NCI-H2081 treated with DMSO at 0.1 percent for 48 hours (cell line): ENCODE data around the gene ZNF660.
"Not testable (repeated sequence)": the region's sequence is repeated elsewhere in the genome, so short reads cannot be mapped to it uniquely, and the experiment has no call there.

Source experiments
- DNase-seq: peaks from one replicate; lab custom pipeline; 2025; lab: John Stamatoyannopoulos, UW

ZNF660 gene

DNA sequence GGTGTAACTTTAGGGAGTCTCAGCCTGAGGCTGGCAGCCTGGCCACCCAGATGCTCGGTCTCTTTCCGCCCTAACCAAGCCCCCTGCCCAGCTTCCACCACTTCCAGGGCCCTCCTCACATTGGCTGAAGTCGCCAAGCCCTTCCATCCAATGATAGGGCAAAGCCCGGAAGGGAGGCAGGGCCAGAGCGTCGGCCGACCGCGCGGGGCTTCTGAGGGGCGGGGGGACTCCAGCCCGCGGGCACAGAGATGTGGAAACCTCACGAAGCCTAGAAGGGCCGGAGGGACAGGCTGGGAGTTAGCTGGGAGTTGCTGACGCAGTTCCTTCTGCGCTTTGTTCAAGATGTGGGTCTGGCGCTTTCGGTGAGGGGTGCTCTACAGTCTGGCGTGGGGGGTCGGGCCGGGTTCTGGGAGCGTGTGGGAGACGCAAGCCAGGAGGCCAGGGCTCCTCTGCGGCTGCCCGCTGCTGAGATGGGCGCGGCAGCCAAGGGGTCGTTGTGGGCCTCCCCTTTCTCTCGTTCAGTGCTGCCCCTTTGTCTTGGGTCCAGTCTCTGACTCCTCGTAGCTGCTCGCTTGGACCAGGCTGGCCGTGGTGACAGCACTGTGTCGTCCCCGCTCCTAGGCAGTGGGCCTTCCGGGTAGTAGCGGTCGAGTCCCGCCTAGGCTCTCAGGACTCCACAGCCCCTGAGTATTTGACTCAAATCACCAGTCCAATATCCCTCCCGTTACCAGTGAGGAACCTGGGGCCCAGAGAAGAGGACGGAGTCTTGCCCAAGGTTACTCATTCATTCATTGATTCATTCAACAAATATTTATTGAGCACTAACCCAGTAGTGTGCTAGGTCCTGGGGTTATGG, at the start of gene ZNF660:
Gene ZNF660, plus strand, starts transcription at position 319 of the 856 bp plus-strand sequence. CDS start 9,230 bp downstream, outside the sequence.
- DNase-seq, result peak; percentile 29

DNA sequence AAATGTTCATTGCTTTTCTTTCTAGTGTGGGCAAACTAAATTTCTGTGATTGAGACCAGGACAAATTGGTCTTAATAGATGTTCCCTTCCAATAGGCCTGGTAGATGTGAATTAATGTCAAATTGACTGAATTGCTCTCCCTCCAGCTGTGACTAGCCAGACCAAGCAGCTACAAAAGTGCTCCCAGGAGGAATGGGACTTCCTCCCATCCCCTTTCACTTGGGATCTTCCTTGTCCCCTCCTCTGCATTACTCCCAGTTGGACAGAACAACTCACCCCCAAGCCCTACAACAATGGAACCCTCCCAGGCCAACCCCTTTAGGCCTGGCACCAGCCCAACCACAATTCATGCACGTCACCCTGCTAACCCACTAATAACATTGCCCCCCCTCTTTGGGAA, 49.4 kb upstream of the ZNF660 start:
- DNase-seq, result no peak

DNA sequence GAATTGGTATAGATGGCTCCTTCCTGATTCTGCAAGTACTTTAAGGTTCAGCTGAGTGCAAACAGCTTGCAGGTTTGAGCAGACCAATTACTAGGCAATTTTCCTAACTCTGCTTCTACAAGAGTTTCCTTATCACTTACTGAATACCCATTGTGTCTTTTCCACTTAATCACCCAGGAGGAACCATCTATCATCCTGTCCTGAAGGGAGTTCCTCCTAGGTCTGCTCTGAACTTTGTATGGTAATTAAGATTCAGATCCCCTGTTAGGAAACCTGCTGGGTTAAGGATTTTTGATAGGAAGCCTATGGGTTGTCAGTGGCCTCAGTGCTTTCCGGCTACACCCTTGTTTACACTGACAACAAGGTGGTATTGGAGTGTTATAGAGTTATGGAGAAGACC, 40.0 kb upstream of the ZNF660 start:
- not testable (repeated sequence) for DNase-seq

DNA sequence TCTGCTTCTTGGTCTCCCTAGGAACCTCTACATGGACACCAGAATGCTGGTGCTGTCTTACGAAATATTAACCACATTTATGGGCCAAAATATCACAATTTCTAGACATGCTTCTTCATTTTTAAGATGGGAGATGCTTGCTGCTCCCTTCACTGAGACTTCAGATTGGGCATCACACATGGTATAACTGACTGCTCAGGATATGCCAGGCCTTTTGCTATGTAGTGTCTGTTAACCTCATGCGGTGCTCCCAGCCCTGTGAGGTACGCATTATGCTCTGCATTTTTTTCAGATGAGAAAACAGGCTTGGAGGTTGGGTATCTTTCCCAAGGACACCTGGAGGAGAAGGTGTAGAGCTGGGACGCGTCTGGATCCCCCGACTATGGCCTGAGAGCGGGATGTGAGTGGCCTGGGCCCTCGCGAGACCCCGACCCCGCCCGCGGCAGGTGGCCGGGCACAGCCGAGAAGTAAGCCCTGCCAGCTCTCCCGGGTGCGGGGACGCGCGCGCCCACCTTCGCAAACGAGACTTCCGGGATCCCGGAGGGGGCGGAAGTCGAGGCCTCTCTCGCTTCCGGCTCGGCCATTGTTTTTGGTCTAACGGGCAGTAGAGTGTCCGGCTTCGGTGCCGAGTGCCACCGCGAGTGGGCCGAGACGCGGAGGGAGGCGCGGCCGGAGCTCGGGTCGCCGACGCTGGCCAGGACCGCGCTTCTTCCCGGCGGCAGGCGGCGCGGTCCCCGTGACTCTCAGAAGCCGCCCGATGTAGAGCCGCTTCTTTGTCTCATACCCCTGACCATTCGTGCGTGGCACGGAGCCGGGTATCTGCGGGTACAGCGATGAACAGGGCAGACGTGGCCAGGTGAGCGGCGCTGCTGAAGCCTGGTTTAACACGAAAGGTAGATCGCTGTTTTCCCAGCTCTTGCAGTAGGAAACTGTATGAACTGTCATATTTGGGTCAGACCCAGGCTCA, 29.9 kb upstream of the ZNF660 start, which contains the start of gene ZKSCAN7:
Gene ZKSCAN7, plus strand, starts transcription at position 568 of the 967 bp plus-strand sequence. CDS start 1,855 bp downstream, outside the sequence.
- DNase-seq, result no peak

DNA sequence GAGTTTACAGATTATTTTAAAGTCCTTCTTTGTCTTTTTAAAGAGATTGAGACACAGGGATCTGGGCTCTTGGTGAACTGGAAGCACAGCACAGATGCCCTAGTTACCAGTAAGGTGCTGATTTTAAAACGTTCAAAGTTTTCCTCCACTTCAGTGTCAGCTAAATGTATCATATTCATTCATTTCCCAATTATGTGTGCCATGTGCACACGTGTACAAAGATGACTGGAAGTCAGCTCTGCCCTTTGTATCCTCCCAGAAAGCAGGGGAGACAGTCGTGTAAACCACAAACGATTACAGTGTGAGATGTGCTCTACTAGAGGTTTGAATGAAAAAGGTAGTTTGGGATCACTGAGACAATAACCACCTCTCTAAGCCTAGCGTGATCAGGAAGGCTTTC, 29.0 kb upstream of the ZNF660 start:
- DNase-seq, result no peak

DNA sequence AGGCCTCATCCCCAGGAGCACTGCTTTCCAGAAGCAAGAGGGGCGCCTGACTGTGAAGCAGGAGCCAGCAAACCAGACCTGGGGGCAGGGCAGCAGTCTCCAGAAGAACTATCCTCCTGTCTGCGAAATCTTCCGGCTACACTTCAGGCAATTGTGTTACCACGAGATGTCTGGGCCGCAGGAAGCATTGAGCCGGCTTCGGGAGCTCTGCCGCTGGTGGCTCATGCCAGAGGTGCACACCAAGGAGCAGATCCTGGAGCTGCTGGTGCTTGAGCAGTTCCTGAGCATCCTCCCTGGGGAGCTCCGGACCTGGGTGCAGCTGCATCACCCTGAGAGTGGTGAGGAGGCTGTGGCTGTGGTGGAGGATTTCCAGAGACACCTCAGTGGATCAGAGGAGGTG, 27.7 kb upstream of the ZNF660 start:
- no peak for DNase-seq

DNA sequence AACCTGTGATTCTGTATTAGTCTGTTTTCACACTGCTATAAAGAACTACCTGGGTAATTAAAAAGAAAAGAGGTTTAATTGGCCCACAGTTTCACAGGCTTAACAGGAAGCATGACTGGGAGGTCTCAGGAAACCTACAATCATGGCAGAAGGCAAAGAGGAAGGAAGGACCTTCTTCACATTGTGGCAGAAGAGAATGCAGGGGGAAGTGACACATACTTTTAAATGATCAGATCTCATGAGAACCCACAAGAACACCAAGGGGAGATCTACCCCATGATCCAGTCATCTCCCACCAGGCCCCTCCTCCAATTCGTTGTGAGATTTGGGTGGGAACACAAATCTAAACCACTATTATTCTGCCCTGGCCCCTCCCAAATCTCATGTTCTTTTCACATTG, 23.7 kb upstream of the ZNF660 start:
- no peak for DNase-seq

DNA sequence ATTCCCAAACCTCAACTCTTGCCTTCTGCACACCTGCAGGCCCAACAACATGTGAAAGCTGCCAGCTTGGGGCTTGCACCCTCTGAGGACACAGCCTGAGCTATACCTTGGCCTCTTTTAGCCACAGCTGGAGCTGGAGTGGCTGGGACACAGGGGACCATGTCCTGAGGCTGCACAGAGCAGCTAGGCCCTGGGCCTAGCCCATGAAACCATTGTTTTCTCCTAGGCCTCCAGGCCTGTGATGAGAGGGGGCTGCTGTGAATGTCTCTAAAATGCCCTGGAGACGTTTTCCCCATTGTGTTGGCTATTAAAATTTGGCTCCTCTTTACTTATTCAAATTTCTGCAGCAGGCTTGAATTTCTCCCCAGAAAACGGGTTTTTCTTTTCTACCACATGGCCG, 22.6 kb upstream of the ZNF660 start:
- DNase-seq, result no peak

DNA sequence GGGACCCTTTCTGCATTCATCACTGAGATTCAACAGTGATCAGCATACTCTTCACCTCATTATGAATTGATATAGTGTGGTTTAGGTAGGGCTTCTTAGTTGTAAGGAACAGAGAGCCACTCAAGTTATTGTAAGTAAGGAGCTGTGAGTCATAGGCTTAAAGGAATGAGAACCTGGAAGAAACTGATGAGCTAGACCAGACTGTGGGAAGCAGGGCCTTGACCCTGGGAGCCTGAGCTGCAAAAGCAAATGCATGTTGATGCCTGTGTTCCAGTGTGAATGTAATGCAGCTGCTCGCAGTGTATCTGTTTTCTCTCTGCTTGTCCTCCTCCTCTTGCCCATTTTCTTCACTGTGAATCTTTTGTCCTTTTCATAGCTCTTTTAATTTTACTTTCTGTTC, 16.2 kb upstream of the ZNF660 start:
- no peak for DNase-seq

DNA sequence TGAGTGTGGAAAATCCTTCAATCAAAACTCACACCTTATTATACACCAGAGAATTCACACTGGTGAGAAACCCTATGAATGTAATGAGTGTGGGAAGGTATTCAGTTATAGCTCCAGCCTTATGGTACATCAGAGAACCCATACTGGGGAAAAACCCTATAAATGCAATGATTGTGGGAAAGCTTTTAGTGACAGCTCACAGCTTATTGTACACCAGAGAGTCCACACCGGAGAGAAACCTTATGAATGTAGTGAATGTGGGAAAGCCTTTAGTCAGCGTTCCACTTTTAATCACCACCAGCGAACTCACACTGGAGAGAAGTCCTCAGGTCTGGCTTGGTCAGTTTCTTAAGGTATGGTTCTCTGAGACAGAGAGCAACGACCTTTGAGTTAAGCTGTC, 13.7 kb upstream of the ZNF660 start:
- DNase-seq, result no peak

DNA sequence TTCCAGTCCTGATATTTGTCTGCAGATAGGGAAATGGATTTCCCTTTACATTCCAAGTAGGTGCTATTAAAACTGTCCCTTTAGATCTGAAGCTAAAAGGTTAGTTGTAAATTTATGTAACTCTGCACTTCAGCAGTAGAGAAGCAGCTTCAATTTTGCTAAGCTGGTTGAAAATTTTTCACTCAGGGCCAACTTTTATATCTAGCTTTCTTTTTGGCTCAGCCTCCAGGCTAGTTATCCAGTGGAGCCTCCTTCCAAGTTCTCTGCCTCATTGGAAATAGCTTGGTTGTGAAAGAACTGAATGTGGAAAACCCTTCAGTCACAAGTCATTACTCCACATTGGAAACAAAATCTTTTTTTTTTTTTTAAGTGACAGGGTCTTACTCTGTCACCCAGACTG, 8.2 kb upstream of the ZNF660 start:
- DNase-seq, result no peak

DNA sequence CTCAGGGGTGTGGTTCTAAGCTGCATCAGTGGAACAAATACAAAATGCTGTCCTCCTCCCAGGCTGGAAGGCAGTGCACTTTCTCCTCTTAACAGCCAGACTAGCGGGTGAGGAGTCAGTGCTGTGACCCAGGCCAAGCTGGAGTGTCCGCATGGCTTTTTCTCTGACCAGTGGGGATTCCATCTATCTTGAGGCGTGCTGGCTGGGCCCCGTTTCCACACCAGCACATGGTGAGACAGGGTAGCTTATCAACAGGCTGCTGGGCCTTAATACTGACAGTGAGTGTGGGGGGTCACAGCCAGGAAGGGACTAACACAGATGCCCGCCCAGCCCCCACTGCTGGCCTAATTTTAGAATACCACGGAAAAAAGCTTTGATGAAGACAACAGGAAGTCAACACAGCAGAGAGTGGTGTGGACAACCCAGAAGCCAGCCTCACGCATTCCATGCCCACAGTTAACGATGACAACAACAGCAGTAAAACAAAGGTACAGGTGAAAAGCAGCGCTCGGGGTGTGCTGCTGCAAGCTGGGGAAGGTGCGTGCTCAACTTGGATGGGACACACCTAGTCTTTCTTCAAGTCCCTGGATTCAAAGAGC, 7.3 kb upstream of the ZNF660 start:
- DNase-seq, result not testable (repeated sequence)

DNA sequence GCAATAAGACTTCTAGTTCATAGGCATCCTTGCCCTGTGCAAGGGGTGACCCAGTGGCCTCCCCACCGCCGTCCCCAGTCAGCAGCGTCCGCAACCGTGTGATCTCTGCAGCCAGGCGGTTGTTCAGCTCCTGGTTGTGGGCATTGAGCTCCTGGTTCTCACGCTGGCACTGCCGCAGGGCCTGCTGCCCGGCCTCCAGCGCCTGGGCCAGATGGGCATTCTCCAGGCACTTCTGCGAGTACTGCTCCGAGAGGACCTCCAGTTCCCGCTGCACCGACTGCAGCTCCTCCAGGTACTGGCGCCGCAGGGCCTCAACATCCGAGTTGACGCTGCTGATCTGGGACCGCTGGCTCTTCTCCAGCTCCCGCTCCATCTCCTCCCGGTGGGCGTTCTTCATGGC, 6.4 kb upstream of the ZNF660 start:
- not testable (repeated sequence) for DNase-seq

DNA sequence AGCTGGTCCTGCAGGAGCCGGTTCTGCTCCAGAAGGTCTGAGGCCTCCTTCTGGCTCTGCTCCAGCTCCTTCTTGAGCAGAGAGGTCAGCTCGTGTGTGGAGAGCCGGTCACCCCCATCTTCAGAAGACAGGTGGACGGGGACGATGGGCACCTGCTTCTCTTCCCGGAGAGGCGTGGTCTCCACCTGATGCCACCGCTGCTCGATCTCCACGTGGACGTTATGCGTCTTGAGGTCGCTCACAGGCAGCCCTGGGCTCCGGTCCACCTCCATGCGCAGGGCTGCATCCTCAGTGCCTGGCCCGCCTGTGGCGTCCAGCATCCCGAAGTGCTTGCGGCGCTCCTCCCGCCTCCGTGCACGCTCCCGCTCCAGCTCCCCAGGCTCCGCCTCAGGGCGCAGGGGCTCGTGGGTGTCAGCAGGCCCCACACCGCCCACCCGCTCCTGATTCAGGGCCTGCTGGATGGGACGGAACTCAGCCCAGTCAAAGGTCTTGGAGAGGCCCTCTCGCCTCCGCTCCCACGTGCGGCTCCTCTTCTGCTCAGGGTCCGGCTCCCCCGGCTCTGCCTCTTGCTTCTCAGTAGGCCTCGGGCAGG, 5.7 kb upstream of the ZNF660 start:
- not testable (repeated sequence) for DNase-seq

DNA sequence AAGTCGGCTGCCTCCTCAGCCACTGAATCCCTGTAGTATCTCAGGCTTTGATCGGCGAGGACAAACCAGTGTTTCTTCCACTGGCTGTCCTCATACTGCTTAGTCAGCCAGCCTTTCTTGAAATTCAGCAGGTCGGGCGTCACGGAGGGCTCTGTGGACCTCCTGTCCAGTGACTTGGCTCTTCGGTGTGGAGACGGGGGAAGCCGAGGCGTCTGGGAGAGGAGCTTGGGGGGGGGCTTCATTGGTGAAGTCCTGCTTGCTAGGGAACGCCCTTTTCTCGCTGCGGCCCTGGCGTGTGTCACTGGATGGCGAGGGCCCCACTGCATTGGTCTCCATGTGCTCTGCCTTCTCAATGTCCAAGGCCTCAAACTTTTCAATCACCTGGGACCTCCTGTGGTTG, 5.0 kb upstream of the ZNF660 start:
- DNase-seq, result not testable (repeated sequence)

DNA sequence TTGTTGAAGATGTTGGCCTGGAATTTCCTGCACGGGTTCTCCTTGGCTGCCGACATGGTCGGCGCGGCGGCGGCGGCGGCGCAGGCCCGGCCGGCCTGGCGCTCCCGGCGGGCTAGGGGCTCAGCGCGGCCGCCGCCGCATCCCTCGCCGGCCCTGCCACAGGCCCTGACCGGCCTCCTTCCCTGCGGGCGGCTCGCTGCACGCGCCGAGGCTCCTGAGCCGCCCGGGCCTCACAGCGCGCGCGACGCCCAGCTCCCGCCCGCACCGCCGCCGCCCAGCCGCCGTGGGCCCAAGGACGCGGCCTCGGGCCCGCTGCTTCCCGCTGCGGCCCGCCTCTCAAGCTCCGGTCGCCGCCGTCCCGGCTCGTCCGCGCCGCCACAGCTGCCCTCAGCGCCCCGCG, 3.8 kb upstream of the ZNF660 start:
- DNase-seq, result not testable (repeated sequence)

DNA sequence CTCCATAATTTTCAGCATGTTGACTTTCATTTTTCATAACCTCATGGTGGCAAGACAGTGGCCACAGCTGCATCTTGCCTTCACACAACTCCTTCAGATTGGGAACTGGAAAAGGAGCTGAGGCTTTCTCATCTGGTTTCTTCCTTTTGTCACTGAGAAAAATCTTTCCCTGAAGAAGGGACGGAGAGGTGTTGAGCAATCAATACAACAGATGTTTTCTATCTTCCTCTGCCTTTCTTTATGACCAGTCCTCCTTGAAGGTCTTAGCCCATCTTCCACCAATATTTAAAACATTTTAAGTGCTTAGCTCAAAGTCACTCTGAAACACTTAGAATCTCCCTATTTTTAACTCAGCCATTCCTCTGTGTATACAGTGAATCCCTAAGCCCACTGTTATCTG, 11.9 kb downstream of the ZNF660 start:
- no peak for DNase-seq

DNA sequence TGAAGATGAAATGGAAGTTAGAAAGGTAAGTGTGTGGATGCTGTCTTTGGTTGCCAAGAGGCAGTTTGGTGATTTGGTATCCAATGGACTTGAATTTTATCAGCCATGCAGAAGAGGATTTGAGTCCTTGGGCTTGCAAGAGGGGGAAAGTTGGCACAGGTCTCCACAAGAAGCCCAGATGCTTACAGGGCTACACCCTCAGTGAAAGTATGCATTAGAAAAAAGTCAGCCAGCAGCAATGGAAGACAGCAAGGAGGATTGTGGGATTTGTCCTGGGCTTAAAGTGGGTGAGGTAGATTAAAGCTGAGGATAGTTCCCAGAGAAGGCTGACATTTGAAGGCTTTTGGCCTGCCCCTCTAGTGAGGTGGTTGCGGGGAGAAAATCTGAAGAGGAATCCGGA, 17.0 kb downstream of the ZNF660 start:
- DNase-seq, result no peak

DNA sequence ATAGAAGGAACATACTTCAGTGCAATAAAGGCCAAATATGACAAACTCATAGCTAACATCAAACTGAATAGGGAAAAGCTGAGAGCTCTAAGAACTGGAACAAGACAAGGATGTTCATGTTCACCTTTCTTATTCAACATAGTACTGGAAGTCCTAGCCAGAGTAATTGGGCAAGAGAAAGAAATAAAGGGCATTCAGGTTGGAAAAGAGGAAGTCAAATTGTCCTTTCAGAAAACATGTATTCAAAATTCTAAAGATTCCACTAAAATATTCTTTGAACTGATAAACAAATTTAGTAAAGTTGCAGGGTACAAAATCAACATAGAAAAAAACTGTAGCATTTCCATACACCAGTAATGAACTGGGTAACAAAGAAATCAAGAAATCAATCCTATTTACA, 27.9 kb downstream of the ZNF660 start:
- DNase-seq, result no peak

DNA sequence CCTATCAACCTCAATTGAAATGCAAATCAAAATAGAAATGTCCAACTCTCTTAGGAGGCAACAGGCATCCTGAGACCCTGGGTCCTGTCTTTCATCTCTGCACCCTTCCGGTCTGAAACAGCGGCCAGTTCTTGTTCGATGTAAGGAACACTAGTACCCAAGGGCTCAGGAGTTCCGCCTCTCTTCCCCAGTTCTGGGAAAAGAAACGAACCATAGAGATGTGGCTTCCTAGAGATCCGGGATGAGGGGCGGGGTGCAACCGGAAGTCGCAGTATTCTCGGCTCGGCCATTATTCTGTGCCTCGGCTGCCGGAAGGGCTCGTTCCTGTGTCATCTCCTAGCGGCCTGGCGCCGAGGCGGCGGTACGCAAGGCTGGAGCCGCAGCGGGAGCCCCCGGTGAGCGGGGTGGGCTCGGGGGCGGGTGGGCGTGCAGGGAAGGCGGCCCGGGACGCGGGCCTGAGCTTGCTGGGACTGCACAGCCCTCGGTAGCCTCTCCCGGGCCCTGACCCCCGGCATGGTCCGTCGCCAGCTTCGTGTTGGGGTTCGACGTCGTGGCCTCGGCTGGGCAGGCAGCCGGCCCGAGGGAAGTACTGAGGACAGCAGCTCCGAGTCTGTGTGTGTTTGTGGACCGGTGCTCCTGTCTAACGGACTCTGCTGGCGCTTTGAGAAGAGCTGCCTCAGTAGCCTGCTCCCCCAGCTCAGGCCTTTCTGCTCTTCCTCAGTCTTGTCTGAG, 40.2 kb downstream of the ZNF660 start, which contains the start of gene ZNF197:
Gene ZNF197, plus strand, starts transcription at position 288 of the 732 bp plus-strand sequence. CDS start 4,119 bp downstream, outside the sequence.
- DNase-seq, result peak; percentile 16

DNA sequence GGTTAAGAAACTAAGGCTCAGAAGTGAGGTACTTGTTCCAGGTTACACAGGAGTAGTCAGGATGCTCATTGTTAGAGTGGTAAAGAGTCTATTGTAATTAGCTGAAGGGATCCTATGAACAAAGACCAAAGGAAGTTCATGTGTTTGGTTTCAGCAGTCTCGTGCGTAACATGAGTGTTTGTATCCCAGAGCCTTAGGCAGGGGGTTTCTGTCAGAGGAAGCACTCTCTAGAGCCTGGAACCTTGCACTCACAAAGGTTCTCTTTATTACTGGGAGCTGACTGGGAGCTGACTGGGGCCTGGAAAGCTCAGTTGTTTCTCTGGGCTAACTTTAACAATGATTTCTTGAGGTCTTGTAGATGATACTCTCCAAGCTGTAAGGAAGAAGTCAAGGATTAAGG, 44.0 kb downstream of the ZNF660 start:
- DNase-seq, result no peak
